GM21576 (cell line): ENCODE data around the gene PLEKHG3.
"Not testable (repeated sequence)": the region's sequence is repeated elsewhere in the genome, so short reads cannot be mapped to it uniquely, and the experiment has no call there.

Source experiments
- ATAC-seq: cut with Tn5 transposase; IDR thresholded peaks from one replicate; pipeline ENCODE4 v1.9.1; 2021; ENCODE audit warnings: mild to moderate bottlenecking, moderate library complexity; ENCODE audit not compliant: unreplicated experiment

Gene PLEKHG3

DNA sequence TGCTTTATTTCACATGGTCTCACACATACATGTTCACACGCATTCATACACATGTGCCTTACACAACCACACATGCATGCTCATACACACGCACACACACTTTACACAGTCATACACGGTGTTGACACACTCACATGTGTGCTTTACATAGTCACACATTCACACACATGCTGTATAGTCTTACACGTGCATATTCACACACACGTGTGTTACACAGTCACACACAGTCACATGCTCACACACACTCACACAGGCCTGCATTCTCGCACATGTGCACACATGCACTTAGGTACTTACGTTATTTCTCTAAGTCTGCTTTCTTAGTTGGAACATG, 18.0 kb upstream of the PLEKHG3 start:
- no peak for ATAC-seq

DNA sequence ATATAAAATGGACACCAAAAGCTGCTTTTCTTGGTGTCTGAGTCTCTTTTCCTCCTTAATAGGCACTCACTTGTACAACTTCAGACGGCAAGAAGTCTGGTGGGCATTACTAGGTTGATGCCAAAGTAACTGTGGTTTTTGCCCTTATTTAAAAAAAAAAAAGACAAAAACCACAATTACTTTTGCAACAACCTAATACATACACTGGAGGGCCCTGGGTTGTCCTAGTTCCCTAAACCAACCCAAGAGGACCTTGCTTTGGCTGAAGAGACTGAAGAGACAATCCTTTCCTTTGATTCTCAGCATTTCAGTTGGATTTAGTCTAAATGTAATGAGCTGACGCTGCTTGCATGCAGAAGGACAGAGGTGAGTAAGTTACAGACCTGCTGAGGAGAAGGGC, 16.2 kb upstream of the PLEKHG3 start:
- no peak for ATAC-seq

DNA sequence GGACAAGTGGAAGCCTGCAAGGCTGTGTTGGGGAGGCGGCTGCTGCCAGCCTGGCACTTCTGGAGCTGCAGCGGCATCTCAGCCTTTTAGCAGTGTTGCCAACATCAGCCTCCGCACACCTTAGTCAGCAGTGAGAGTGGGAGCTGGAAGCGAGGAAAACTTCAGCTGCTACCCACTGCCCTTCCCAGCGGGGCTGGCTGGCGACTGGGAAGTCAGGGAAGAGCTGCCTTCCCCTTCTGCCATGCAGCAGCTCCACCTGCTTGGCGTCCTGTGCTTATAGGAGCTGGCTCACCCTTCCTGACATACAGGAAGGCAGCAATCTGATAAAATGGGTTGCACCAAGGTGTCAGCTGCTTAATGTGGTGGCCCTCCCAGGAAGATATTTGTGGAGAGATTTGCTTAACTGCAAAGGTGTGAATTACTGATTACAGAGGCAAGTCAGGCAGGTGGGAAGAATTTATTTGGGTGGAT, 15.4 kb upstream of the PLEKHG3 start:
- ATAC-seq = no peak

DNA sequence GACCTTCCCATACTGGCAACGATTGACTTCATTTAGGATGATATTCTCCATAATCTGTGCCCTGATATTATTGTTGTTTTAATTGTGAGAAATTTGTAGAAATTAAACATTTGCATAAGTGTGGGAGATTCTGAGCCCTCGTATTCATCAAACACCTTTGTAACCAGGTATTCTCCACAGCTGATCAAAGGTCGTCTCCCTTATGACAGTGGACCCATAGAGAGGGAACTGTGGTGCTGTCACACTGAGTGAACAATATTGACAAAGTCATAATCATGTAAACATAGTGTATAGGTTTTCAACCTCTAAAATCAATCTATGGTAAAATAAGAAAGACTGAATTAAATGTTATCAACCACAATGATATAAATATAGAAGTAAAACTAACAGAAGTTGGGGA, 14.9 kb upstream of the PLEKHG3 start:
- ATAC-seq = no peak

DNA sequence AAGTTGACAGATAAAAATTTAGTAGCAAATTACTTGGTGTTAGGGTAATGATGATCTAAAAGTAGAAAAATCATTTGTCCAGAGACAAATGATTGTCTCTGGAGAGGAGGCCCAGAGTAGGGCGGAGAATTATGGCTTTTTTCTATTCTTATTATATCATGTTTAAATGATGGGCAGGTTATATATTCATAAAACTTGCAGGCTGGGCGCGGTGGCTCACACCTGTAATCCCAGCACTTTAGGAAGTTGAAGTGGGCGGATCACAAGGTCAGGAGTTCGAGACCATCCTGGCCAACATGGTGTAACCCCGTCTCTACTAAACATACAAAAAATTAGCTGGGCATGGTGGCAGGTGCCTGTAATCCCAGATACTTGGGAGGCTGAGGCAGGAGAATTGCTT, 13.6 kb upstream of the PLEKHG3 start:
- not testable (repeated sequence) for ATAC-seq

DNA sequence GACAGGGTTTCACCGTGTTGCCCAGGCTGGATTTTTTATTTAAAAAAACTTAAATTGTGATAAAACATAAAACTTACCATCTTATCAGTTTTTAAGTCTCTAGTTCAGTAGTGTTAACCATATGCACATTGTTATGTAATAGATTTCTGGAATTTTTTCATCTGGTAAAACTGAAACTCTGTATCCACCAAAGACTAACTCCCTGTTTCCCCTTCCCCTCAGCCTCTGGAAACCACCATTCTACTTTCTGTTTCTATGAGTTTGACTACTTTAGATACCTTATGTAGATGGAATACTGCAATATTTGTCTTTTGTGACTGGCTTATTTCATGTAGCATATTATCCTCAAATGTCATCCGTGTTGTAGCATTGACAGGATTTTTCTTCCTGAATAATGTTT, 12.8 kb upstream of the PLEKHG3 start:
- ATAC-seq = no peak

DNA sequence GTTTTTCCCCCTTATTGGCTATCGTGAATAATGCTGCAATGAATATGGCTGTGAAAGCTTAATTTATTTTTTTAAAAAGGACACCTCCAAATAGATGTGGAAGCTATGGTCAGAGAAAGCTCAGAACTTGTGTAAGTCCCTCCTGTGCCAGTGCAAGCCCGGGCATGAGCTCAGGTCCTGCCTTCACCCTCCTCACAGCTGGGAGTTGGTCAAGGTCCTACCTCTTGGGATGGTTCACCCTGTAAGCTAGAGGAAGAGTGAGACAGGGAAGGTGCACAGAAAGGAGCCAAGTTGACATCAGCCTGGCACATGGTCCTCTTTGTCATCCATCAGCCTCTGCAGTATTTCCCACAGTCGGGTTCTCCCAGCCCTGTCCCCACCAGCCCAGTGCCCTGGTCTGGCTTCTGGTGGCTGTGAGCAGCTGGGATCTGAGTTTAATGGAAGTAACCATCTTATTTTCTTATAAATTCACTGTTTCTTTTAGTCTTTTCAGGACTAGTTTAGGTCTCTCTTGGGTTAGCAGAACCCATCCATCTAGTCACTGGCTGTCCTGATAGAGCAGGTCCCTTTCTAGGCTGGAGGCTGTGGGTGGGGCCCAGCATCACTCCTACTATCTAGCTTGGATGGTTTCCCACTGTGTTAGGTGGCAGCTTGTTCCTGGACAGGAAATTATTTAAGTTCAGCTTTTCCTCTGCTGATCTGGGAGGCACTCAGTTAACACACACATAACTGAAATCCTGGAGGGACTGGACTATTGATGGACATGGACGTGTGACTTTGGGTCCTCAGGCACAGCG, 11.8 kb upstream of the PLEKHG3 start:
- no peak for ATAC-seq

DNA sequence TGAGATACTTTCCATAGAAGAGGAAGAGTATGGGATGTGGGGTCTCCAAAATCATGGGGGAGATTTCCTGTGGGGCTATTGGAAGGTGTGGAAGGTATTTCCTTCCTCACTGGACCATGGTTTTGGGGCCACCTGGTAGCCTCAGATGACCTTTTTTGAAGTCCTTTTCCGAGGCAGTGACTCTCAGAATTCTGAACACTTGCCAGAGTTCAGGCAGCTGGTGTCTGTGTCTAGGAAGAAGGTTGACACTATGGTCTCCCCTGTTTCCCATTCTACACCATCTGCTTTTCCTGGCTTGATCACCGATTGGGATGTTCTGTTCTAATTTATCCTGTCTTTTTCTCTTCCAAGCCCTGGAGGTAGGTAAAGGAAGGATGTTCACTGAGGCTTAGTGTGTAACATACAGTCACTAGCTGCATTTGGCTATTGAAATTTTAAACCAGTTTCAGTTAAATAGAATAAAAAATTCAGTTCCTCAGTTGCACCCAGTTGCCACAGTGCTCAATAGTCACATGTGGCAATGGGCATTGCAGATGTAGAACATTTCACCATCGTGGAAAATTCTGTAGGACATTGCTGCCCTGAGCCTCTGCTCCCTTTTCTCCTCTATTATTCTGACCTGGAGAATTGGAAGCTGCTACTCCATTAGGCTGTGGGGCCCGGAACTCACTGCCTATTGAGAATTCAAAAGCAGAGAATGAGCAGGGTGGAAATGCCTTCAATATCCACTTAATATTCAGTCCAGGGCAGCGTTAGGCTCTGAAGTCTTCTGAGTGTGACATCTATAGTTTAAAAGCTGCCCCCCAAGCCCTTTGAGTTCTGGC, 11.0 kb upstream of the PLEKHG3 start:
- no peak for ATAC-seq

DNA sequence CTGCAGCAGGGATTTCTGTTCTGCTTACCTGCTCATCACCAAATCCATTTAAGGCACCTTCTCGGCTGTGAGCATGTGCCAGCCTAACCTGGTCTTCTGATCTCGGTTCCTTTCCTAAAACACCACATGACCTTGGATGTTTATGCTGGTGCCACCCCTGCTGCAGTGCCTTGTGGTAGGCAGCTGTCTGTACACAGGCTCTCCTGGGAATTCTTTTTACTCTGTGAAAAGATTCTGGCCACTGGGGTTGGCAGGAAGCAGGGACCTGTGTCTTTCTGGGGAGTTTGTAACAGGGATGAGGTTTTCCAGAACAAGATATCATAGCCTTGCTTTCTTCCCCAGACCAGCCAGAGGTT, 10.4 kb upstream of the PLEKHG3 start:
- ATAC-seq = no peak

DNA sequence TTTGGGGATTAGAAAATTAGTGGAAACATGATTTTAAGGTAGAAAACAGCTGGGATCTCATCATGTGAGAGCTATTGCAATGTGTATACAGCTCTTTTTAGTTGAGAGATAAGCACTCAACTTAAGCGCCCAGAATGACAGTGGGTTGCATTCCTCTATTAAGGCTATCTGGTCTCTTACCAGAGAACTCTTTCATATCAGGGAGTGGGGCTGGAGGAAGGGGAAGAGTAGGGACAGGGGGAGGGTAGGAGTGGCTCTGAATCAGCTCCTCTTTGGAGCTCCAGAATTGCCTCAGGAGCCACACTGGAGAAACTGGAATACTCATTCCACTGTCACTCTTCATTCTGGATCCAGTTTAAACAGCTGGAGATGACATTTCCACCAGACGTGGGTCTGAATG, 9.2 kb upstream of the PLEKHG3 start:
- no peak for ATAC-seq

DNA sequence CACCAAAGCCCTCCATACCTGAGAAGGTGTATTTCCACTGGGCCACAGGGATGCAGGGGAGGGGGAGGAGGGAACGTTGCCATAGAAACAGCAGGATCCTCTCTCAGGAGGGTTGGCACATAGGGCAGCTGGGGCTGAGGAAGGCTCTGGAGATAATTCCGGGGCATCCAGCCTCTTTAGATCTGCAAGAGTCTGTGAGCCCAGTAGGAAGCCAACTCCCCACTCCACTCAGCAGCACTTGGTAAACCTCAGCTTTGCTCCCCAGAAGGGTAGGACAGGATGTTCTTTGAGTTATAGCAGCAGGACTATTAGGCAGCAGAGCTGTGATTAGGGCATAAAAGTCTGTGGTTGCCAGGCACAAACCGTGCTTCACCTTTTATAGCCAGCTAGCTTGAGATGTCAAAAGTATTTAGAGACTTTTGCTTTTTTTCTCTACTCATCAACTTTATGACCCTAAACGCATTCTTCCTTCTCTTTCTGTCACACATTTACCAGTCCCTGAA, 7.8 kb upstream of the PLEKHG3 start:
- ATAC-seq = no peak

DNA sequence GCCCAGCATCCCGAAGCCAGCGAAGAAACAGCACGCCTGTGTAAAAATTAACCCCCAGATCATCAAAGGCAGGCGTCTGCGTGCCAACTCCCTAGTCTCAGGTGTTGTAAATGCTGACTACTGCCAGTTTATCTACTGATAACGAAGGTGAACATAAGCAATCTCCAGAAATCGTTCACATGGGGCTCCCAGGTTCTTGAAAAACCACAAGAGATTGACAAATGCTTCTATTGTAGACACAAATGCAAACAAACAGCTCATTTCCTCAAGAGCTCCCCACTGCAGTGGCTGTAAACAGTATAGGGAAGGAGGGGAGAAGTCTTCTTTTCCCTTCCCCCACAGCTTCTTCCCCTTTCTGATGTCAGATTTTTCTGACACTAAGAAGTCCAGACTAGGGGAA, 5.3 kb upstream of the PLEKHG3 start:
- ATAC-seq = no peak

DNA sequence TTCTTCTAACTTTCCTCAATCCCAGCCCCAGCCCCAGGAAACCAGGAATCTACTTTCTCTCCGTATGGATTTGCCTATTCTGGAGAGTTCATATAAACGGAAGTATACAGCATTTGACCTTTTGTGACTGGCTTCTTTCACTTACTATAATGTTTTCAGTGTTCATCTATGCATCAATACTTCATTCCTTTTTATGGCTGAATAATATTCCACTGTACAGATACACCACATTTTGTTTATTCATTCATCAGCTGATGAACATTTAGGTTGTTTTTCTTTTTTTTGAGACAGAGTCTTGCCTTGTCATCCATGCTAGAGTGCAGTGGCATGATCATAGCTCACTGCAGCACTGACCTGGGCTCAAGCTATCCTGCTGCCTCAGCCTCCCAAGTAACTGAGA, 3.9 kb upstream of the PLEKHG3 start:
- ATAC-seq = no peak

DNA sequence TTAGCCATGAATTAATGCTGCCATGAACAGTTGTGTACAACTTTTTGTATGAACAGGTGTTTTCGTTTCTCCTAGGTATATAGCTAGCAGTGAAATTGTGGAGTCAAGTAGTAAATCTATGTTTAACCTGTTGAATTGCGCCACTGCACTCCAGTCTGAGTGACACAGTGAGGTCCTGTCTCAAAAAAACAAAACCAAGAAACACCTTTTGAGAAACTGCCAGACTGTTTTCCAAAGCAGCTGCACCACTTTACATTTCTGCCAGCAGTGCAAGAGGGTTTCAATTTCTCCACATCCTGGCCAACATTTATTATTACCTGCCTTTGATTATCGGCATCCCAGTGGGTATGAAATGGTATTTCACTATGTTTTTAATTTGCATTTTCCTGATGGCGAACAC, 3.3 kb upstream of the PLEKHG3 start:
- ATAC-seq = no peak

DNA sequence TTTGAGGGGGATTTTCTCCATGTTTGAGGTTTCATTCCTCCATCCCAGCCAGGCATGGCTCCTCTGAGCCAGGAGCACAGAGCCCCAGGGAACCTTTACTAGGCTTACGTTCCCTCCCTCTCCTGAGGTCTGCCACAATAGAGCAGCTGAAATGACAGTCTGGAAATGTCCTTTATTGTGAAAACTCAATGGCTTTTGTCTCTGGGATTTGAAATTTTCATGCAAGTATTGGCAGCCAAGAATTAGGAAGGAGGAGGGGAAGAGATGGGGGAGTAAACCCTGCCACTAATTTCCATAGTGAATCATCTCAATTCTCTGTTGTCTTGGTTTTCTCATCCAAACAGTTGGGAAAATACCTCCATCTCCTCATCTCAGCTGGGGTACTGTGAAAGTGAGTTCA, 2.6 kb upstream of the PLEKHG3 start:
- ATAC-seq = no peak

DNA sequence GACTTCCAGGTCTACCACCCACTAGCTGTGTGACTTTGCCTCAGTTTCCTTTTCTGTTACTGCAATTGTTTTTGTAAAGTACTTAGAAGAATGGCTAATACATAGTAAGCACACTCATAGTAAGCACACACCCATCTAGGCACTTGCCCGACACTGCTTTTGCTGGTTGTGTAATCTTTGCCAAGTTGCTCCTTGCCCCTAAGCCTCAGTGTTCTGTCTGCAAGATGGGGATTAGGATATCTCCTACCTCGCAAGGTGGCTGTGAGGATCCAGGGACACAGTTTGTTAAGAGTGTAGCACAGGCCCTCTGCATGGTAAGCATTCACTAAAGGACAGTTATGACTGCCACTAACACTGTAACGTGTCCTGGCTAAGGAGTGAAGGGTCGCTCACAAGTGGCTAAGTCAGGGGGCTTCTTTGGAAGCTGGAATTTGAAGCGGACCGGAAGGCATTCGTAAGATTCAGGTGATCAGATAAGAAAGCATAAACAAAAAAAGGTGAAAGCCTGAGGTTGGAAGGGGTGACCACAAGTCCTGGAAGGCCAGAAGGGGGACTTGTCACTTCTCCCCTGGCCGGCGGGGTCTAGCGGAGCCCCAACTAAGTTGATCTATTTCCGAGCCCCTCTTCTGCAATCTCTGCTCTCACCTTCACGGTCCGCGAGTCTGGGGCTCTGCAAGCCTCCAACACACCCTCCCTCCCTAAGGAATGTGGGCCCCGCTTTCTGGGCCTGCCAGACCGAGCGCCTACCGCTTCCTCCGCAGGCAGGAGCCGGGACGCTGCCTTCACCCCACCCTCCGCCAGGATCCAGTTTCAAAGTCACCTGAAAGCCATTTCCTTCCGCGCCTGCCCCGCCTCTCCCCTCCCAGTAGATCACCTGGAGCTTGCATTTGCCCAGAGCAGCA, 1.5 kb upstream of the PLEKHG3 start:
- ATAC-seq = no peak

DNA sequence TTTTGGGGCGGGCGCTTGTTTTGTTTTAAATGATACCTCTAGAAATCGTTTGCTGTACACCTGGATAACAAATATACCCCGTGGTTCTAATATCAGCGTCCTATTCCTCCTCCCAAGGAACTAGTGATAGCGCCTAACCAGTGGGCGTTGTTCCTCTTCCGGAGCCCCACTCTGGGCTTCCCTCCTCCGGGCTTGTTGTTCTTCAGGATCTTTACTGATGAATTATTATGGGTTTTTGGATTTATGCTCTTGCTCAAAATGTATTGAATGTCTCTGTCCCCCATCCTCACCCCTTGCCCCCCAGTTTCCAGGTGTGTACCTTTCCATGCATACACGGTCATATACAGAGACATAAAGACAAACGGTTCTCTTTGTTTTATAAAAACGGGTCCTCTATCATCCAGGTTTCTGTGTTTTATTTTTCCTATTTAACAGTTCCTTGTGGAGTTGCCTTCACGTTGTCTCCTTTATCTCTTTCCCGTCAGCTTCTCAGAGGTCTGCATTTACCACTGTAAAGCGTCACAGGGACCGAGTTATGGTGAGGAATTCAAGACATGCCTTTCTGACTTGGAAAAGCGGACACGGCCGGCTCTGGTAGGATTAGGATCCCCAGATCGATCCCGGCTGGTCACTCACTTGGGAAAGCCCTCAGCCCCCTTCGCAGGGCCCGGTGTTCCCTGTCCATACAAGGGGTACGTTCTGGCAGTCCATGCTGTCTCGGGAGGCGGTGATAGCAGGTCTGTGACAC, 655 bp upstream of the PLEKHG3 start:
- no peak for ATAC-seq

DNA sequence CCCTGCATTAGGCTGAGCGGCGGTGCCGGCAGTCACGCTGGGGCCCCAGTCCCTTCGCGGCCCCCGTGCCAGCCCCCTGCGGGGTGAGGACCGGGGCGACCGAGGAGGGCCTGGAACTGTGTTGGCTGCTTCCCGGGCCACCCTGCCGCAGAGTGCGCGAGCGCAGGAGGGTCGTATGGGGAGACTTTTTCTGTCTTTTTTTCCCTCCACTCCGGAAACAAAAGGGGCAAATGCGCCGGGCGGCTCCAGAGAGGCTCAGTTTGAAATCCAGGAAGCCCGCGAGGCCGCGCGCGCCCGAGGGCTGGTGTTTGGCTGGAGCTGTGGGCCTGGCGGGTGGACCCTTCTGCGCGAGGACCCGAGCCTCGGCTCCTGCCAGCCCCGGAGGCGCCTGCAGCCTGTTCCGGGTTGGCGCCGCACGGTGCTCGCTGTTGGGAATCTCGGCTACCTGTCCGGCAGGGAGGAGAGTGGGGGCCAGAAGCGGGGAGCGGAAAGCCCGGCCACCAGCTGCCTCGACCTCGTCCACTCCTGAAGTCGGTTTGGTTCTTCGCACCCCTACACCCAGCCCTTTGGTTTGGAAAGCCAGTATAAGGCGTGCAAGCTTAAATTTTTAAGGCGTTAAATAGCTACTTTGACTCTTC, 638 bp downstream of the PLEKHG3 start:
- ATAC-seq = no peak

DNA sequence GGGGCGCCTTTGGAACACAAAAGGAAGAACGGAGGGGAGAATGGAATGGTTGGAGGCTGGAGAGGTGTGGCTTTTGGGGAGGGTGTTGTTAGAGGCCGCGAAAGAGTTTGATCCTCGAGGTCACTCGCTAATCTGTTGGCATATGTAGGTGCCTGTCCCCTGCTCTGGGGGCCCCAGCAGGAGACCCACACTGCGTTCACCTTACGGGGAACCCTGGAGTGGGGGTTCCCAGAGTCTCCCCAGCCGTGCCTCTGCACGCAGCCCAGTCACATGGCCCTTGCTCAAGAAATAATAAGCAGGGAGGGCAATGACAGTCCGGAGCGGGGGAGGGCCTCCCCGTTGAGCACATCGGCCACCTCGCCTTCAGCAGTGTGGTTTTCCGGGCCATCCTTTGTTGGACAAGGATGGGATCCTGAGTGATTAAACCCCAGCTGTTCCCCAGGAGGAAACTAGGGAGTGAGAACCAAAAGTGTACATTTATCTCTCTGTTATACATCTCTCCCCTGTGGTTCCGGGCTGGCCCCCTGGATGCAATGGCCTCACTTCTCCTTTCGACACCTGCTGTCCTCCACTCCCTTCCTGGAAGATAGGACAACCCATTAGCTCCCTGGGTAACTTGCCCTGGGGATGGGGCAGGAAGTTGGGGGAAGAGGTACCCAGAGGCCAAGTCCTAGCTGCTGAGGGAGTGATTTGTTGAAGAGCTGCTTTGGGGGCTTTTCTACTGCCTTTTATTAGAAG, 1.3 kb downstream of the PLEKHG3 start:
- ATAC-seq = no peak
